Brain microvascular endothelial cell (primary cell): Measurements from ENCODE around the gene ST3GAL4.

Source experiments
- DNase-seq: peaks from one replicate; pipeline ENCODE4 v3.0.0-alpha.2; 2020
- H3K27ac ChIP-seq: fragments of 250-450 bp; sonication (Bioruptor Pico); 2 replicates; pipeline ENCODE4 v1.5.1; 2020; ENCODE audit warnings: mild to moderate bottlenecking, moderate library complexity
- H3K27me3 ChIP-seq: fragments of 250-450 bp; sonication (Bioruptor Pico); replicated peaks from 2 replicates; pipeline ENCODE4 v1.5.1; 2020; ENCODE audit warnings: mild to moderate bottlenecking
- H3K36me3 ChIP-seq: fragments of 250-450 bp; sonication (Bioruptor Pico); replicated peaks from 2 replicates; pipeline ENCODE4 v1.5.1; 2020; ENCODE audit warnings: mild to moderate bottlenecking
- H3K4me3 ChIP-seq: 2 replicates; pipeline ENCODE4 v1.5.1; 2011; ENCODE audit warnings: low read depth, mild to moderate bottlenecking, control low read depth, low read length, moderate library complexity
- CTCF ChIP-seq: IDR thresholded peaks from 2 replicates; pipeline ENCODE4 v1.5.1; 2011; ENCODE audit warnings: low read depth, mild to moderate bottlenecking, moderate library complexity, low read length, control low read depth, inconsistent platforms; ENCODE audit errors: missing control alignments
- in situ Hi-C: cut with HindIII; loops from 2 replicates; pipeline ENCODE4 v1.10.0; 2017; ENCODE audit warnings: low sequenced_read_pairs, low pct_ligation_motif_present

Gene ST3GAL4

GRCh38 chr11:126408901-126409619 lies 53.6 kb downstream of the ST3GAL4 start:
- Histone ChIP-seq H3K4me3 (no peak overlapping the region), H3K27ac (no peak overlapping the region), H3K36me3 (peaks cover 3% of the 10 kb centered on the region), H3K27me3 (no peaks in the 10 kb centered on the region)
- no peak for DNase-seq
- TF ChIP-seq CTCF, result no peak
- in situ Hi-C loops, result no loop called here

GRCh38 chr11:126409620-126409985 lies 54.1 kb downstream of the ST3GAL4 start:
- TF ChIP-seq CTCF, result no peak
- DNase-seq, result no peak
- H3K36me3 ChIP-seq, result peaks cover 3% of the 10 kb centered on the region

GRCh38 chr11:126410649-126411048 lies 55.2 kb downstream of the ST3GAL4 start:
- Histone ChIP-seq H3K27ac (no peak overlapping the region), H3K27me3 (no peaks in the 10 kb centered on the region), H3K4me3 (no peak overlapping the region), H3K36me3 (peaks cover 3% of the 10 kb centered on the region)
- no peak for TF ChIP-seq CTCF
- in situ Hi-C loops, result no loop called here
- DNase-seq, result no peak

More at GRCh38 chr11:126409620-126409985, 54.1 kb downstream of the ST3GAL4 start:
- Histone ChIP-seq H3K4me3 (no peak overlapping the region), H3K27ac (no peak overlapping the region), H3K27me3 (no peaks in the 10 kb centered on the region)
- in situ Hi-C loops, result no loop called here

GRCh38 chr11:126411971-126412381 lies 56.5 kb downstream of the ST3GAL4 start:
- H3K27ac ChIP-seq, result no peak overlapping the region
- no peak for DNase-seq
- peak; percentile 38 for TF ChIP-seq CTCF
- H3K27me3 ChIP-seq, result no peaks in the 10 kb centered on the region
- H3K4me3 ChIP-seq, result no peak overlapping the region
- peaks cover 3% of the 10 kb centered on the region for H3K36me3 ChIP-seq
- in situ Hi-C loops, result no loop called here

GRCh38 chr11:126413426-126413825 lies 57.9 kb downstream of the ST3GAL4 start:
- Histone ChIP-seq H3K4me3 (no peak overlapping the region), H3K27me3 (no peaks in the 10 kb centered on the region), H3K27ac (no peak overlapping the region), H3K36me3 (peaks cover 3% of the 10 kb centered on the region)
- in situ Hi-C loops, result no loop called here
- no peak for DNase-seq
- TF ChIP-seq CTCF, result no peak
